ENCODE results near the gene MEGF8.
"Not testable (repeated sequence)": the region's sequence is repeated elsewhere in the genome, so short reads cannot be mapped to it uniquely, and the experiment has no call there.

Gene MEGF8

GRCh38 chr19:42330241-42330711, 4.8 kb downstream of the MEGF8 start:
- TF ChIP-seq CTCF (IDR thresholded peaks at IDR 0.05): no peak
- TF ChIP-seq ZFX (IDR thresholded peaks at IDR 0.05; ENCODE audit: borderline replicate concordance): no peak
- no peak overlapping the region for H3K27ac ChIP-seq

GRCh38 chr19:42331333-42331732, 5.9 kb downstream of the MEGF8 start:
- H3K27ac ChIP-seq: not testable (repeated sequence)

GRCh38 chr19:42332059-42332458, 6.6 kb downstream of the MEGF8 start:
- TF ChIP-seq CTCF (IDR thresholded peaks at IDR 0.05) (no peak), ZFX (IDR thresholded peaks at IDR 0.05; ENCODE audit: borderline replicate concordance) (no peak)

GRCh38 chr19:42333018-42333417, 7.6 kb downstream of the MEGF8 start:
- H3K27ac ChIP-seq: no peak overlapping the region
- TF ChIP-seq CTCF (IDR thresholded peaks at IDR 0.05) (no peak), ZFX (IDR thresholded peaks at IDR 0.05; ENCODE audit: borderline replicate concordance) (no peak)

More at GRCh38 chr19:42332059-42332458, 6.6 kb downstream of the MEGF8 start:
- no peak overlapping the region for H3K27ac ChIP-seq

GRCh38 chr19:42333975-42334696, 8.7 kb downstream of the MEGF8 start:
- TF ChIP-seq ZFX (IDR thresholded peaks at IDR 0.05; ENCODE audit: borderline replicate concordance): no peak
- TF ChIP-seq CTCF (IDR thresholded peaks at IDR 0.05): no peak
- no peak overlapping the region for H3K27ac ChIP-seq

GRCh38 chr19:42334697-42335373, 9.4 kb downstream of the MEGF8 start:
- TF ChIP-seq CTCF (IDR thresholded peaks at IDR 0.05) (no peak), ZFX (IDR thresholded peaks at IDR 0.05; ENCODE audit: borderline replicate concordance) (no peak)
- H3K27ac ChIP-seq: no peak overlapping the region

- H3K27ac ChIP-seq: no peak overlapping the region
- no peak for TF ChIP-seq ZFX (IDR thresholded peaks at IDR 0.05; ENCODE audit: borderline replicate concordance)
- no peak for TF ChIP-seq CTCF (IDR thresholded peaks at IDR 0.05)
These were observed 10.0 kb downstream of the MEGF8 start for GRCh38 chr19:42335374-42335936.

Measured in 22Rv1 (cell line).